ENCODE data around the gene VMA21.

VMA21 gene

GRCh38 chrX:151458824-151459223, 61.8 kb downstream of the VMA21 start:
- in situ Hi-C loops (cut with MboI; ENCODE audit: low sequenced_read_pairs, unreplicated experiment): no loop called here
- DNase-seq (ENCODE audit: low spot score): no peak
- no peak for TF ChIP-seq CTCF (IDR thresholded peaks at IDR 0.05; ENCODE audit: borderline replicate concordance, control extremely low read depth, extremely low read depth, insufficient read depth, missing control alignments)
